Thoracic aorta (tissue), 2 donors: ENCODE measurements around the gene FTO. TPM values are rescaled to one million over a fixed set of nuclear protein-coding genes. Genes with fewer than 3 reads are reported as not detected.

Experiments
- ATAC-seq: fragments of 150-250 bp; one replicate; pipeline ENCODE4 v1.8.0; 2017; ENCODE audit warnings: low read depth; ENCODE audit not compliant: insufficient number of reproducible peaks, low FRiP score
- DNase-seq: peaks from one replicate; pipeline ENCODE4 v3.0.0-alpha.2; 2020; ENCODE audit warnings: low spot score
- H3K27ac ChIP-seq, 2 donors: fragments of 200-600 bp; sonication (generic); 1 replicate in 1 of 2; 2 replicates in 1 of 2; pipeline ENCODE4 v1.5.1; 2016; ENCODE audit warnings: mild to moderate bottlenecking in 2 of 2, moderate library complexity in 2 of 2
- H3K27me3 ChIP-seq: fragments of 200-600 bp; sonication (generic); replicated peaks from 2 replicates; pipeline ENCODE4 v1.6.0; 2016; ENCODE audit warnings: mild to moderate bottlenecking; ENCODE audit not compliant: insufficient read depth
- H3K36me3 ChIP-seq: fragments of 200-600 bp; sonication (generic); one replicate; pipeline ENCODE4 v1.5.1; 2016
- H3K4me1 ChIP-seq, 2 donors: fragments of 200-600 bp; sonication (generic); 1 replicate in 1 of 2; 2 replicates in 1 of 2; pipeline versions ENCODE4 v1.5.1 to v1.6.0; 2016; ENCODE audit warnings: low read depth in 2 of 2, mild to moderate bottlenecking in 1 of 2; ENCODE audit not compliant: control insufficient read depth in 1 of 2
- H3K4me3 ChIP-seq: fragments of 200-600 bp; sonication (generic); 2 replicates; pipeline ENCODE4 v1.5.1; 2016; ENCODE audit warnings: mild to moderate bottlenecking
- H3K9me3 ChIP-seq: fragments of 200-600 bp; sonication (generic); 2 replicates; pipeline ENCODE4 v1.5.1; 2016
- total RNA-seq, 2 donors: library from RNA; depleted of rRNA; stranded (reverse); fragments of >200 nt; gene quantifications; one replicate each; pipeline versions ENCODE4 v1.1.0 to v1.2.3, GENCODE V29; 2016
- TF ChIP-seq, protein P1 (sequence below): fragments of 200-600 bp; sonication (generic); IDR thresholded peaks from one replicate; pipeline ENCODE4 v1.5.1; 2019; ENCODE audit warnings: antibody characterized with exemption

FTO gene
- total RNA-seq, 2 donors from 2014 or later, result 99.6 to 103 TPM

DNA sequence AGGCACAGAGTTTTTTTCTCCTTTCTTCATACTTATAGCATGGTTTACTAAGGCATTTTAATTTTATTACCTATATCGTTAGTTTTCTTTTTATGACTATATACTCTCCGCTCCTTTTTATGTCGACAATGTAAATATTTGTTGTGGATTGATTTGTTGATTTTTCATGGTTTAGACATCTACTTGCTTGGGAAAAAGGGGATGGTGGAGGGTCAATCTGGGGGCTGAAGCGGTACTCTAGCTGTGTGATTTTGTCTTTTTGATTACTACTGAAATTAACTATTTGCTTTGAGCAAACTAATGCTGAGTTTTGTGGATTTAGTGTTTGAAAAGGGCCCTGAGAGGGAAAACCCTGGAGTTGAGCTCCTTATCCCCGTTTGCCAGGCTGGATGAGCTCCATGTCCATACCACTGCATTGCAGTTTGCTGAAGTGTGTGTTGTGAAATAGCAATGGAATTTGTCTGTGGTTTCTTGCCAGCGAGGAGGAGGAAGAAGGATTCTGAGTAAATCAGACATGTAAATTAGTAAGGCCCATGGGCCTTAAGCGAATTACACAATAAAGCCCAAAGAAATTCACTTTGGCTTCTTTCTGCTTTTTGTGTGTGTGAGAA, 72.0 kb downstream of the FTO start:
- Histone ChIP-seq H3K36me3 (no peaks in the 10 kb centered on the region), H3K4me1 (peaks cover 35 to 68% of the 10 kb centered on the region in 2 donors), H3K27ac (peak overlapping the region in 1 of 2 donors; percentile 11), H3K27me3 (no peaks in the 10 kb centered on the region), H3K4me3 (peak overlapping the region; percentile 6), H3K9me3 (no peaks in the 10 kb centered on the region)
- TF ChIP-seq, protein P1, sequence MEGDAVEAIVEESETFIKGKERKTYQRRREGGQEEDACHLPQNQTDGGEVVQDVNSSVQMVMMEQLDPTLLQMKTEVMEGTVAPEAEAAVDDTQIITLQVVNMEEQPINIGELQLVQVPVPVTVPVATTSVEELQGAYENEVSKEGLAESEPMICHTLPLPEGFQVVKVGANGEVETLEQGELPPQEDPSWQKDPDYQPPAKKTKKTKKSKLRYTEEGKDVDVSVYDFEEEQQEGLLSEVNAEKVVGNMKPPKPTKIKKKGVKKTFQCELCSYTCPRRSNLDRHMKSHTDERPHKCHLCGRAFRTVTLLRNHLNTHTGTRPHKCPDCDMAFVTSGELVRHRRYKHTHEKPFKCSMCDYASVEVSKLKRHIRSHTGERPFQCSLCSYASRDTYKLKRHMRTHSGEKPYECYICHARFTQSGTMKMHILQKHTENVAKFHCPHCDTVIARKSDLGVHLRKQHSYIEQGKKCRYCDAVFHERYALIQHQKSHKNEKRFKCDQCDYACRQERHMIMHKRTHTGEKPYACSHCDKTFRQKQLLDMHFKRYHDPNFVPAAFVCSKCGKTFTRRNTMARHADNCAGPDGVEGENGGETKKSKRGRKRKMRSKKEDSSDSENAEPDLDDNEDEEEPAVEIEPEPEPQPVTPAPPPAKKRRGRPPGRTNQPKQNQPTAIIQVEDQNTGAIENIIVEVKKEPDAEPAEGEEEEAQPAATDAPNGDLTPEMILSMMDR, result no peak
- ATAC-seq (peak; percentile 47), DNase-seq (peak; percentile 12)

DNA sequence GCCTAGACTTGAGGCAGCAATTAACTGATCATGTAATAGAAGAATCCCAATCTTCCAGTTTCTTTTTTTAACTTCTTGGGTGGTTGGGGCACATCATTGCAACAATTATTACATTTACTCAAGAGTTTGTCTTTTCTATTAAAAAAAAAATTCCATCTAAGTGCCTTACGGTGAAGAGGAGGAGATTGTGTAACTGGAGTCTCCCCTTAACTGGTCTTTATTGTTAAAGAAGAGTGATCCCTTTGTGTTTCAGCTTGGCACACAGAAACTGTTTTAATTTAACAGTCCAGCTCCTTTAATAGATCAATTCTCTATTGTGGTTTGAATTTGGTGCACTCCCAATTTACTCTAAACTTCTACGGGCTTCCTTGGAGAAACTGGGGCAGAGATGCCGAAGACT, 75.2 kb downstream of the FTO start:
- Histone ChIP-seq H3K4me3 (no peak overlapping the region), H3K36me3 (no peaks in the 10 kb centered on the region), H3K27me3 (no peaks in the 10 kb centered on the region), H3K9me3 (no peaks in the 10 kb centered on the region), H3K27ac (no peak overlapping the region), H3K4me1 (peaks cover 20 to 55% of the 10 kb centered on the region in 2 donors)
- ATAC-seq (no peak), DNase-seq (no peak)
- TF ChIP-seq, protein P1, result no peak

DNA sequence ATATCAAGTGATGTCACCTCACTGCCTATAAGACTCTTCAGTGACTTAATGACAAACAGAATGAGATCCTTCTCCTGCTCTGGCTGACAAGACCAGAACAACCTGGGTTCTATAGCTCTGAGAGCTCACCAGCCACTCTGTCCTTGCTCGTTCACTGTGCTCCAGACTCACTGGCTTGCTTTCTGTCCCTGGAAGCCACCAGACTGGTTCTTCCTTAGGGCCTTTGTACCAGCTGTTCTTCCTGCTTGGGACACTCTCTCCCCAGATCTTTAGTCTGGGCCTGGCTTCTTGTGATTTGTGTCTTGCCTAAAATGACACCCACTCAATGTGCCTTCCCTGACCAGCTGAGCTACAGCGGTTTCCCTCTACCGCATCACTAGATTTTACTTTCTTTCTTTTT, 76.1 kb downstream of the FTO start:
- no peak for ATAC-seq
- peaks cover 20 to 47% of the 10 kb centered on the region in 2 donors for H3K4me1 ChIP-seq
- no peak overlapping the region for H3K4me3 ChIP-seq

DNA sequence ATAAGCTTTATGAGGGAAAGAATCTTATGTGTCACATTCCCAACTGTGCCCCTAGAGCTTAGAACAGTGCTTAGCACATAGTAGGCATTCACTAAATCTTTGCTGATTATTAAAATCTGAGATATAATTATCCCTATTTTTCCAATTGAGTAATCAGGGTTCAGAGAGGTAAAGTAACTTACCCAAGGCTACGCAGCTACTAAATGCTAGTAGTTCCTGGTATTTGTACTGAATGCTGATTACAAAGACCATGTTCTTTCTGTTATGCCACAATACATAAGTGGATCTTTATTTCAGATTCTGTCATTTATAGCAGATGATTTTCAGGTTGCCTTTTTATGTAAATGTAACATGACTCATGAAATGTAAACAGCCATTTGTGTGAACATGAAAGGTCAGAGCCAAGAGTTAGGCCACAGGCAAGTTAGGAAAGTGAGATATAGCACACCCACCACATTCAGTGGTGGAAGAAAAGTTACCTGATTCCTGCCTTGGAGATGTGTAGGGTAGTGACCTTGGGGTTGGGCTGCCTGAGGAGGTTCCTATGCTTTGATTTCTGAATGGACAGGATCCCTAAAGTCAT, 77.2 kb downstream of the FTO start:
- Histone ChIP-seq H3K36me3 (no peaks in the 10 kb centered on the region), H3K27me3 (no peaks in the 10 kb centered on the region)
- TF ChIP-seq, protein P1, result no peak

More for the DNA sequence above, 76.1 kb downstream of the FTO start:
- TF ChIP-seq, protein P1, result no peak
- no peak overlapping the region for H3K27ac ChIP-seq
- DNase-seq, result no peak
- no peaks in the 10 kb centered on the region for H3K27me3 ChIP-seq
- no peaks in the 10 kb centered on the region for H3K9me3 ChIP-seq
- no peaks in the 10 kb centered on the region for H3K36me3 ChIP-seq

DNA sequence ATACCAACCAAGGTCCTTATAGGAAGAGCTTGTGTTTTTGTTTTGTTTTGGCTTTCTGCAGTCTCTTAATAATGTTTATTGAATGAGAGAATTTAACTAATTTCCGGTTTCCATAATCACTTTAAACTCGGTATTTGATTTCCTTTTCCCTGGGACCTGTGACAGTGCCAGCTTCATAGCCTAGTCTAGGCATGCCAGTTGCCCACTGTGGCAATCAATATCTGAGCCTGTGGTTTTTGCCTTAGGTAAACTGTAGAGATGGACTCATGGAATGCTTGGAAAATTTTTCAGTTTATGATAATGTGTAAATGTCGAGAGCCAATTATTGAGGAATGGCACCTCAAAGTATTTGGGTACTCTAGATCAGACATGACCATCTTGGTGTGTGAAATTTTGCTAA, 78.2 kb downstream of the FTO start:
- no peaks in the 10 kb centered on the region for H3K27me3 ChIP-seq
- DNase-seq, result no peak
- H3K4me3 ChIP-seq, result no peak overlapping the region
- H3K9me3 ChIP-seq, result no peaks in the 10 kb centered on the region
- TF ChIP-seq, protein P1, result no peak
- peaks cover 14 to 35% of the 10 kb centered on the region in 2 donors for H3K4me1 ChIP-seq
- ATAC-seq, result no peak
- no peaks in the 10 kb centered on the region for H3K36me3 ChIP-seq
- H3K27ac ChIP-seq, result no peak overlapping the region

More for the DNA sequence above, 77.2 kb downstream of the FTO start:
- ATAC-seq, result no peak
- DNase-seq, result no peak
- peaks cover 13 to 38% of the 10 kb centered on the region in 2 donors for H3K4me1 ChIP-seq
- no peak overlapping the region for H3K27ac ChIP-seq
- no peaks in the 10 kb centered on the region for H3K9me3 ChIP-seq
- H3K4me3 ChIP-seq, result no peak overlapping the region
